RWPE2 (cell line): ENCODE results near the gene CCDC81.

ENCODE experiments used
- ATAC-seq: fragments of 200-7000 bp; cut with Tn5 transposase; 3 replicates; pipeline ENCODE4 v1.9.1; 2021; ENCODE audit warnings: low read depth
- DNase-seq: peaks from one replicate; pipeline ENCODE4 v3.0.0-alpha.2; 2020; ENCODE audit warnings: low spot score
- H3K27ac ChIP-seq: fragments of 450-650 bp; 2 replicates; pipeline ENCODE4 v1.5.1; 2017; ENCODE audit warnings: mild to moderate bottlenecking; ENCODE audit not compliant: poor library complexity, severe bottlenecking
- H3K27me3 ChIP-seq: fragments of 250-450 bp; sonication (Bioruptor Pico); 2 replicates; pipeline ENCODE4 v1.5.1; 2021; ENCODE audit warnings: mild to moderate bottlenecking, moderate library complexity; ENCODE audit not compliant: insufficient read depth, poor library complexity, severe bottlenecking
- H3K36me3 ChIP-seq: fragments of 250-450 bp; sonication (Bioruptor Pico); 2 replicates; pipeline ENCODE4 v1.5.1; 2020; ENCODE audit warnings: low read depth, mild to moderate bottlenecking, moderate library complexity
- H3K4me1 ChIP-seq: fragments of 250-450 bp; sonication (Bioruptor Pico); 2 replicates; pipeline ENCODE4 v1.5.1; 2021; ENCODE audit warnings: mild to moderate bottlenecking, moderate library complexity; ENCODE audit not compliant: insufficient read depth, poor library complexity, severe bottlenecking
- H3K4me3 ChIP-seq: fragments of 250-450 bp; sonication (Bioruptor Pico); 2 replicates; pipeline ENCODE4 v1.5.1; 2021; ENCODE audit warnings: mild to moderate bottlenecking, moderate library complexity; ENCODE audit not compliant: severe bottlenecking
- H3K9me3 ChIP-seq: fragments of 250-450 bp; sonication (Bioruptor Pico); 2 replicates; pipeline ENCODE4 v1.5.1; 2021; ENCODE audit warnings: mild to moderate bottlenecking, moderate library complexity; ENCODE audit not compliant: severe bottlenecking
- CTCF ChIP-seq: fragments of 450-650 bp; IDR thresholded peaks from one replicate; pipeline ENCODE4 v1.5.1; 2017; ENCODE audit warnings: mild to moderate bottlenecking, moderate library complexity; ENCODE audit not compliant: poor library complexity, severe bottlenecking

Gene CCDC81

GRCh38 chr11:86374586-86374985 lies at the start of gene CCDC81:
Gene CCDC81 (plus strand): TSS chr11:86374887. CDS start chr11:86375164, 277 bp downstream.
- H3K4me3 ChIP-seq: no peak within 1 kb of the TSS
- no peaks in the 10 kb centered on the region for H3K9me3 ChIP-seq
- TF ChIP-seq CTCF: no peak

GRCh38 chr11:86335131-86335767 lies 39.4 kb upstream of the CCDC81 start:
- DNase-seq (no peak), ATAC-seq (peak; percentile 52; the same call in 1 of the 3 replicates)
- no peaks in the 10 kb centered on the region for H3K27me3 ChIP-seq
- H3K4me3 ChIP-seq: no peak overlapping the region
- peaks cover 48% of the 10 kb centered on the region for H3K36me3 ChIP-seq
- TF ChIP-seq CTCF: no peak
- H3K27ac ChIP-seq: peak overlapping the region; percentile 19
- no peaks in the 10 kb centered on the region for H3K4me1 ChIP-seq
- no peaks in the 10 kb centered on the region for H3K9me3 ChIP-seq

More at GRCh38 chr11:86374586-86374985, at the start of gene CCDC81:
- Histone ChIP-seq H3K27me3 (no peaks in the 10 kb centered on the region), H3K27ac (no peak within 1 kb of the TSS), H3K36me3 (no peaks in the 10 kb centered on the region), H3K4me1 (peaks cover 28% of the 10 kb centered on the region)
- DNase-seq (no peak), ATAC-seq (no peak)

- Histone ChIP-seq H3K36me3 (peaks cover 48% of the 10 kb centered on the region), H3K4me3 (no peak overlapping the region), H3K4me1 (no peaks in the 10 kb centered on the region), H3K9me3 (no peaks in the 10 kb centered on the region), H3K27me3 (no peaks in the 10 kb centered on the region), H3K27ac (no peak overlapping the region)
- ATAC-seq (no peak), DNase-seq (no peak)
- no peak for TF ChIP-seq CTCF
Observed at GRCh38 chr11:86337227-86337626, 37.5 kb upstream of the CCDC81 start.

- no peak for DNase-seq
- Histone ChIP-seq H3K36me3 (peaks cover 49% of the 10 kb centered on the region), H3K4me1 (no peaks in the 10 kb centered on the region), H3K27ac (no peak overlapping the region), H3K4me3 (no peak overlapping the region), H3K27me3 (no peaks in the 10 kb centered on the region), H3K9me3 (no peaks in the 10 kb centered on the region)
- ATAC-seq: no peak
- TF ChIP-seq CTCF: no peak
Observed at GRCh38 chr11:86341382-86341781, 33.3 kb upstream of the CCDC81 start.

GRCh38 chr11:86346513-86346912 lies 28.2 kb upstream of the CCDC81 start:
- H3K9me3 ChIP-seq: no peaks in the 10 kb centered on the region
- DNase-seq: no peak
- no peak for ATAC-seq

More at GRCh38 chr11:86346513-86346912, 28.2 kb upstream of the CCDC81 start:
- no peak for TF ChIP-seq CTCF
- no peak overlapping the region for H3K27ac ChIP-seq
- H3K36me3 ChIP-seq: peaks cover 26% of the 10 kb centered on the region
- H3K27me3 ChIP-seq: no peaks in the 10 kb centered on the region
- H3K4me3 ChIP-seq: no peak overlapping the region
- H3K4me1 ChIP-seq: no peaks in the 10 kb centered on the region
